ENCODE data around the gene INS. TPM values are rescaled to one million over a fixed set of nuclear protein-coding genes. Genes with fewer than 3 reads are reported as not detected.

INS gene
- total RNA-seq, 1 experiment from 2014 or later, result not detected

DNA sequence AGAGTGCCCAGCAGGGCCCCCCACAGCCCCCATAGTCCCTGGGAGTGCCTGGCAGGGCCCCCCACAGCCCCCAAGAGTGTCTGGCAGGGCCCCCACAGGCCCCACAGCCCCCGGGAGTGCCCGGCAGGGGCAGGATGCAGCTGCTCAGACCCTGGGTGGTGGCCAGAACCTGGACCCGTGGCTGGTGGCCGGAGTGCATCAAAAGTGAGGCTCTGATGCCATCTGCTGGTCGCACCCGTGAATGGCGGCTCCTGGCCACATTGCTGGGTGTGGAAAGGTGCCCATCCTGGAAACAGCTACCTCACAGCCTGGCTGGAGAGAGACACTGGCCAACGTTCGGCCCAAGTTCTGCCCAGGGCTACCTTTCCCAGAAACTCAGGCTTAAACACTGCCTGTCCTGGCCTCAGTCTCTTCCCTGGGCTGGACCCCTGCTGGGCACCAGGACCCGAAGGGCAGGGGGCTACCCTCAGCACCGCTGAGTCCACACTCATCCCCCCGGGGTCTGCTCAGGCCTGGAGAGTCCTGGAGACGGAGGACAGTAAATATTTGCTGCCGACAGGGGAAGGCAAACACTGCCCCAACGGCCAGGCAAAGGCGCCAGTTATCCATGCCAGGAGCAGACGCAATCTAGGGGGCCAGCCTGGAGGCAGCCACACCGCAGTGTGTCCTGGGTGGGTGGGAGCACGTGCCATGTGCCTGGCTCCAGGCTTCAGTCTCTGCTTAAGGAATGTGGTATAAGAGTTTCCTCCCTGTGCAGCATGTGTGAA is 4.4 kb downstream of the INS start:
- H3K4me1 ChIP-seq (ENCODE audit: insufficient read depth, low read length), result no peaks in the 10 kb centered on the region
- H3K14ac ChIP-seq (ENCODE audit: insufficient read depth, low read length), result no peak overlapping the region
- H3K27me3 ChIP-seq (ENCODE audit: insufficient read depth, low read length), result no peaks in the 10 kb centered on the region
- Mint-ChIP-seq H3K27ac (no peak overlapping the region), H3K36me3 (ENCODE audit: insufficient read depth in 1 of 3, low read depth in 3 of 3) (no peaks in the 10 kb centered on the region), H3K4me3 (no peak overlapping the region), H3K4me1 (no peaks in the 10 kb centered on the region; a peak in 1 of 4 replicates), H3K9me3 (no peaks in the 10 kb centered on the region), H3K27me3 (ENCODE audit: low read depth) (peaks cover 7% of the 10 kb centered on the region)
- H3K9me3 ChIP-seq (ENCODE audit: control insufficient read depth, low read depth, low read length), result no peaks in the 10 kb centered on the region
- H2BK12ac ChIP-seq (ENCODE audit: insufficient read length, low read depth, low read length), result no peak overlapping the region
- H3K27ac ChIP-seq (ENCODE audit: insufficient read length, low read depth, low read length), result no peak overlapping the region
- H3K9ac ChIP-seq (ENCODE audit: extremely low read depth, insufficient read length, low read length), result no peak overlapping the region
- no peak overlapping the region for H3K4me2 ChIP-seq (ENCODE audit: insufficient read depth, insufficient read length, low read length)
- no peak overlapping the region for H3K18ac ChIP-seq (ENCODE audit: insufficient read length, low read depth, low read length)
- no peak overlapping the region for H4K91ac ChIP-seq (ENCODE audit: insufficient read length, low read depth, low read length)
- no CpG with 5 or more reads among the region's 19 CpGs for WGBS (ENCODE audit: extremely low coverage, insufficient read length, low lambda C conversion rate)
- H3K79me1 ChIP-seq (ENCODE audit: insufficient read depth, low read depth, low read length, poor library complexity, severe bottlenecking), result no peaks in the 10 kb centered on the region
- TF ChIP-seq, protein P1, sequence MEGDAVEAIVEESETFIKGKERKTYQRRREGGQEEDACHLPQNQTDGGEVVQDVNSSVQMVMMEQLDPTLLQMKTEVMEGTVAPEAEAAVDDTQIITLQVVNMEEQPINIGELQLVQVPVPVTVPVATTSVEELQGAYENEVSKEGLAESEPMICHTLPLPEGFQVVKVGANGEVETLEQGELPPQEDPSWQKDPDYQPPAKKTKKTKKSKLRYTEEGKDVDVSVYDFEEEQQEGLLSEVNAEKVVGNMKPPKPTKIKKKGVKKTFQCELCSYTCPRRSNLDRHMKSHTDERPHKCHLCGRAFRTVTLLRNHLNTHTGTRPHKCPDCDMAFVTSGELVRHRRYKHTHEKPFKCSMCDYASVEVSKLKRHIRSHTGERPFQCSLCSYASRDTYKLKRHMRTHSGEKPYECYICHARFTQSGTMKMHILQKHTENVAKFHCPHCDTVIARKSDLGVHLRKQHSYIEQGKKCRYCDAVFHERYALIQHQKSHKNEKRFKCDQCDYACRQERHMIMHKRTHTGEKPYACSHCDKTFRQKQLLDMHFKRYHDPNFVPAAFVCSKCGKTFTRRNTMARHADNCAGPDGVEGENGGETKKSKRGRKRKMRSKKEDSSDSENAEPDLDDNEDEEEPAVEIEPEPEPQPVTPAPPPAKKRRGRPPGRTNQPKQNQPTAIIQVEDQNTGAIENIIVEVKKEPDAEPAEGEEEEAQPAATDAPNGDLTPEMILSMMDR (conservative IDR thresholded peaks at IDR 0.05), result peak; percentile 87
- DNase-seq, result peak; percentile 81
- H3T11ph ChIP-seq (ENCODE audit: low read length), result no peak overlapping the region
- H2BK5ac ChIP-seq (ENCODE audit: insufficient read length, low read length), result no peak overlapping the region
- H3K4ac ChIP-seq (ENCODE audit: low read depth, low read length), result no peak overlapping the region
- no peak overlapping the region for H3K23ac ChIP-seq (ENCODE audit: insufficient read length, low read depth, low read length)
- no peak overlapping the region for H2AK5ac ChIP-seq (ENCODE audit: insufficient read length, low read length)
- no peak overlapping the region for H2BK15ac ChIP-seq (ENCODE audit: low read depth, low read length)
- no peak overlapping the region for H2BK120ac ChIP-seq (ENCODE audit: low read depth, low read length, poor library complexity, severe bottlenecking)
- H3K56ac ChIP-seq (ENCODE audit: insufficient read length, low read depth, low read length), result no peak overlapping the region
- no peaks in the 10 kb centered on the region for H3K23me2 ChIP-seq (ENCODE audit: insufficient read length, low read depth, low read length, poor library complexity, severe bottlenecking)
- H4K8ac ChIP-seq (replicated peaks; ENCODE audit: insufficient read length, low read depth, low read length), result no peak overlapping the region
- no peak overlapping the region for H2BK20ac ChIP-seq (ENCODE audit: low read depth, low read length, poor library complexity, severe bottlenecking)
- no peaks in the 10 kb centered on the region for H3K79me2 ChIP-seq (ENCODE audit: insufficient read depth, low read length)
- H4K20me1 ChIP-seq (ENCODE audit: control insufficient read depth, insufficient read depth, insufficient read length), result no peaks in the 10 kb centered on the region
- H2AFZ ChIP-seq (ENCODE audit: low read length), result no peak overlapping the region
- no peak overlapping the region for H4K5ac ChIP-seq (ENCODE audit: insufficient read length, low read depth, low read length)

Measured in H9 (cell line).